Heart right ventricle (tissue), 16 donors: ENCODE measurements around the gene DDHD1. TPM values are rescaled to one million over a fixed set of nuclear protein-coding genes. Genes with fewer than 3 reads are reported as not detected.
A peak's percentile ranks its signal among the peaks of the same experiment; 100 is the strongest.

Experiments
- ATAC-seq, 8 donors: fragments of 200-7000 bp; cut with Tn5 transposase; one replicate each; pipeline ENCODE4 v1.9.1; 2020; ENCODE audit warnings: mild to moderate bottlenecking in 8 of 8, moderate library complexity in 8 of 8, moderate number of reproducible peaks in 1 of 8
- DNase-seq, 2 donors: peaks; one replicate each; pipeline ENCODE4 v3.0.0-alpha.2; 2020
- H3K27ac ChIP-seq, 10 donors: fragments of 200-600 bp; sonication (generic) in 2 of 10; one replicate each; pipeline versions ENCODE4 v1.5.0 to v1.8.0; 2020 to 2022; ENCODE audit warnings: mild to moderate bottlenecking in 3 of 10
- H3K27me3 ChIP-seq, 7 donors: fragments of 200-600 bp; one replicate each; pipeline ENCODE4 v1.8.0; 2021 to 2022; ENCODE audit warnings: mild to moderate bottlenecking in 2 of 7
- H3K36me3 ChIP-seq, 9 donors: fragments of 200-600 bp; sonication (generic) in 1 of 9; one replicate each; pipeline versions ENCODE4 v1.5.0 to v1.8.0; 2020 to 2022; ENCODE audit warnings: mild to moderate bottlenecking in 2 of 9
- H3K4me1 ChIP-seq, 9 donors: fragments of 200-600 bp; sonication (generic) in 1 of 9; one replicate each; pipeline versions ENCODE4 v1.5.0 to v1.8.0; 2020 to 2022; ENCODE audit warnings: mild to moderate bottlenecking in 4 of 9
- H3K4me3 ChIP-seq, 10 donors: fragments of 200-600 bp; sonication (generic) in 2 of 10; one replicate each; pipeline versions ENCODE4 v1.5.0 to v1.8.0; 2020 to 2022; ENCODE audit warnings: mild to moderate bottlenecking in 7 of 10, moderate library complexity in 2 of 10
- H3K9me3 ChIP-seq, 11 donors: fragments of 200-600 bp in 10 of 11; sonication (generic) in 2 of 11; one replicate each; pipeline versions ENCODE4 v1.5.0 to v1.8.0; 2013 to 2022; ENCODE audit warnings: mild to moderate bottlenecking in 2 of 11, control low read depth in 1 of 11, moderate library complexity in 1 of 11
- CTCF ChIP-seq, 9 donors: fragments of 200-600 bp; sonication (generic) in 2 of 9; IDR thresholded peaks; one replicate each; pipeline versions ENCODE4 v1.5.0 to v1.8.0; 2021 to 2022; ENCODE audit warnings: antibody characterized with exemption in 9 of 9, mild to moderate bottlenecking in 5 of 9, moderate library complexity in 1 of 9
- WGBS, 2 donors: extraction: QIAGEN DNeasy Blood & Tissue Kit; methylation state at CpG; one replicate each; pipeline ENCODE4 v1.1.7; 2013; ENCODE audit warnings: inconsistent platforms in 1 of 2; 5-methylcytosine and 5-hydroxymethylcytosine counted together
- intact Hi-C, 10 donors: fragments of 100-400 bp; cut with DNase I; formaldehyde crosslinking; loops; one replicate each; pipeline versions ENCODE4 v1.11.1 to v1.14.2; 2022
- polyA plus RNA-seq, 2 donors: library from polyadenylated mRNA; stranded (reverse); fragments of 200-250 nt; gene quantifications; one replicate each; pipeline ENCODE4 v1.2.3, GENCODE V29; 2013
- total RNA-seq, 10 donors: library from RNA; stranded (reverse); fragmentation: NEBNext Ultra II Directional in 3 of 10; extraction: Animal tissue kit (Norgen Biotek cat#: 25700) in 3 of 10; gene quantifications; one replicate each; pipeline versions ENCODE4 v1.2.1 to v1.2.4, GENCODE V29; 2021 to 2023
- donor health status: Arrhythmogenic right ventricular cardiomyopathy.
- donor health status: ischemic (EF 13 %, LVEDD 7.1; RV severe dilation, severe dysfunction).
- donor health status: healthy with polysubstance abuse.
- donor health status: DM: no; HTN: yes; CAD: no.
- donor health status: DM: no; HTN: no; CAD: no.
- donor health status: ischemic (EF 25% LVEDD 6.9; RV normal size, moderate dysfunction).
- donor health status: ischemic (EF 25% LVEDD 5.7; RV mildly dilated, moderate dysfunction).
- donor health status: healthy.
- donor health status: DM: yes; HTN: yes; CAD: no.
- donor health status: Ischemic cardiomyopathy.
- donor health status: ischemic (EF 35%, LVEDD 5.7; RV mildly dilated, moderate dysfunction).
- donor health status: nonischemic (EF 11% LVEDD 7.7; RV severe dilation, severe dysfunction).
- donor health status: DM: yes; HTN: yes; CAD: no.
- donor health status: PGD.
- donor health status: ischemic (EF 29% LVEDD 5.4; RV normal size, mild dysfunction).
- donor health status: nonischemic (EF 23%, LVEDD 6.1; RV moderate dilation, normal function).

DDHD1 gene
- total and polyA plus RNA-seq, 12 donors, result 2.1 to 9.6 (median 7.4) TPM

- Histone ChIP-seq H3K9me3 (no peaks in the 10 kb centered on the region), H3K4me1 (no peaks in the 10 kb centered on the region), H3K27ac (no peak overlapping the region), H3K27me3 (no peaks in the 10 kb centered on the region), H3K36me3 (no peaks in the 10 kb centered on the region), H3K4me3 (no peak overlapping the region)
- 63 to 68% methylated on average over 1 of the region's 1 CpG for WGBS, 2 donors
- TF ChIP-seq CTCF (IDR thresholded peaks at IDR 0.05), result no peak
- ATAC-seq, result peak in 2 of 8 donors; percentile 59
- intact Hi-C loops, result no loop called here
- no peak for DNase-seq
Measured at GRCh38 chr14:52995998-52996397, 157.1 kb downstream of the DDHD1 start.

GRCh38 chr14:52992236-52992870 is 160.8 kb downstream of the DDHD1 start:
- Histone ChIP-seq H3K9me3 (no peaks in the 10 kb centered on the region), H3K36me3 (no peaks in the 10 kb centered on the region), H3K27ac (no peak overlapping the region), H3K4me1 (no peaks in the 10 kb centered on the region), H3K4me3 (no peak overlapping the region), H3K27me3 (no peaks in the 10 kb centered on the region)
- no peak for DNase-seq
- no peak for TF ChIP-seq CTCF (IDR thresholded peaks at IDR 0.05)
- 75 to 89% methylated on average over 1 of the region's 1 CpG for WGBS, 2 donors
- intact Hi-C loops, result no loop called here
- ATAC-seq, result no peak

GRCh38 chr14:52988139-52988538 is 165.0 kb downstream of the DDHD1 start:
- no peak for TF ChIP-seq CTCF (IDR thresholded peaks at IDR 0.05)
- no peak overlapping the region for H3K4me3 ChIP-seq
- intact Hi-C loops, result no loop called here
- H3K4me1 ChIP-seq, result no peaks in the 10 kb centered on the region
- H3K27me3 ChIP-seq, result no peaks in the 10 kb centered on the region
- DNase-seq (no peak), ATAC-seq (no peak)
- H3K9me3 ChIP-seq, result no peaks in the 10 kb centered on the region
- H3K27ac ChIP-seq, result no peak overlapping the region
- H3K36me3 ChIP-seq, result no peaks in the 10 kb centered on the region

GRCh38 chr14:52987514-52987913 is 165.6 kb downstream of the DDHD1 start:
- intact Hi-C loops, result no loop called here
- no peaks in the 10 kb centered on the region for H3K27me3 ChIP-seq
- WGBS, 2 donors, result 56 to 84% methylated on average over 3 of the region's 3 CpGs
- no peaks in the 10 kb centered on the region for H3K4me1 ChIP-seq
- TF ChIP-seq CTCF (IDR thresholded peaks at IDR 0.05), result no peak
- ATAC-seq (no peak), DNase-seq (no peak)
- H3K36me3 ChIP-seq, result no peaks in the 10 kb centered on the region
- no peak overlapping the region for H3K4me3 ChIP-seq
- H3K27ac ChIP-seq, result no peak overlapping the region
- H3K9me3 ChIP-seq, result no peaks in the 10 kb centered on the region
